Ovary (tissue), 9 donors: ENCODE results near the gene HIVEP1. TPM values are rescaled to one million over a fixed set of nuclear protein-coding genes. Genes with fewer than 3 reads are reported as not detected.

ENCODE experiments used
- DNase-seq, 5 donors: peaks; one replicate each; pipeline ENCODE4 v3.0.0-alpha.2; 2019 to 2020
- H3K27ac ChIP-seq, 2 donors: fragments of 200-600 bp; one replicate each; pipeline versions ENCODE4 v1.5.1 to v1.8.0; 2019 to 2022
- H3K27me3 ChIP-seq: fragments of 200-600 bp; one replicate; pipeline ENCODE4 v1.8.0; 2022
- H3K36me3 ChIP-seq: fragments of 200-600 bp; sonication (generic); one replicate; pipeline ENCODE4 v1.5.1; 2019
- H3K4me1 ChIP-seq: one replicate; pipeline ENCODE4 v1.8.1; 2013; ENCODE audit warnings: mild to moderate bottlenecking, moderate library complexity; ENCODE audit not compliant: insufficient read depth
- H3K4me3 ChIP-seq: fragments of 200-600 bp; sonication (generic); one replicate; pipeline ENCODE4 v1.5.1; 2017
- H3K9me3 ChIP-seq, 2 donors: fragments of 200-600 bp in 1 of 2; sonication (generic) in 1 of 2; one replicate each; pipeline versions ENCODE4 v1.5.1 to v1.8.1; 2013 to 2019; ENCODE audit warnings: mild to moderate bottlenecking in 1 of 2, moderate library complexity in 1 of 2
- EP300 ChIP-seq: sonication (generic); formaldehyde crosslinking; IDR thresholded peaks from one replicate; pipeline ENCODE4 v1.6.1; 2017; ENCODE audit warnings: antibody characterized with exemption
- POLR2A ChIP-seq: fragments of 450-650 bp; IDR thresholded peaks from one replicate; pipeline ENCODE4 v1.6.1; 2017; ENCODE audit warnings: antibody characterized with exemption, mild to moderate bottlenecking, moderate library complexity
- WGBS, 3 donors: extraction: QIAGEN DNeasy Blood & Tissue Kit in 1 of 3; methylation state at CpG; one replicate each; pipeline versions ENCODE4 v1.1.5 to v1.1.7; 2013 to 2017; 5-methylcytosine and 5-hydroxymethylcytosine counted together
- intact Hi-C, 4 donors: fragments of 100-400 bp; cut with DNase I; formaldehyde crosslinking; loops; one replicate each; pipeline versions ENCODE4 v1.11.0 to v1.15.1; 2022 to 2023
- polyA plus RNA-seq, 2 donors: library from polyadenylated mRNA; stranded (reverse); fragments of 200-250 nt in 1 of 2; fragments of 350-450 nt in 1 of 2; fragmentation: Illumina TruSeq in 1 of 2; extraction: RNeasy Lipid Tissue Mini Kit (QIAGEN cat#74804) in 1 of 2; gene quantifications; one replicate each; pipeline ENCODE4 v1.2.3, GENCODE V29; 2013 to 2014
- total RNA-seq, 7 donors: library from RNA; depleted of rRNA in 2 of 7; stranded (reverse); fragments of >200 nt in 2 of 7; fragmentation: NEBNext Ultra II Directional in 3 of 7; extraction: Animal tissue kit (Norgen Biotek cat#: 25700) in 3 of 7; gene quantifications; one replicate each; pipeline versions ENCODE4 v1.1.0 to v1.2.4, GENCODE V29; 2016 to 2023
- TF ChIP-seq, protein P1 (sequence below), 3 donors: fragments of 450-650 bp in 2 of 3; fragments of 200-600 bp in 1 of 3; IDR thresholded peaks; one replicate each; pipeline versions ENCODE4 v1.5.1 to v1.8.0; 2016 to 2022; ENCODE audit warnings: antibody characterized with exemption in 3 of 3, mild to moderate bottlenecking in 1 of 3
- donor health status: DM: no; HTN: no; CAD: no; lungs with moderate emphysema.
- donor health status: DM: no; HTN: no; CAD: no.
- donor health status: Bipolar disorder and iron deficiency.
- donor health status: DM: yes; HTN: yes; CAD: no.
- donor health status: DM: no; HTN: no; CAD: no.
- donor health status: DM: yes; HTN: yes; CAD: no.

Gene HIVEP1
- total and polyA plus RNA-seq, 9 donors: 11.9 to 45.0 (median 27.0) TPM

DNA sequence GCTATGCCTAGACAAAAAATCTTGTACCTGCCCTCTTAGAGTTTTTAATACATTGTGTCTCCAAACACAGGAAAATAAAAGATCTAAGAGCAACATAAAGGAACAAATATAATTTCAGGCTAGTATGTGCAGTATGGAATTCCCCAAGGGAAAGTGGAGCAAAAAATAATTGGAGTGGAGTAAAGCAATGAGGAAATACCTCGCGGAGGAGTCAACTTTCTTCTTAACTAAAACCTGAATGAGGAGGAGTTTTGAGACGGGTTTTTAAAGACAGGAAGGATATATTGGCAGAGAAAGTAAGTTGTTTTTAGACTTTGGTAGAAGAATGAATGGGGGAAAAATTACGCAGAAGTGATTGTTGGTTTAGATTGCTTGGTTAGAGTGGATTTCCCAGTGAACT, 14.0 kb downstream of the HIVEP1 start:
- H3K9me3 ChIP-seq: no peaks in the 10 kb centered on the region
- WGBS, 3 donors: 59 to 69% (median 63%) methylated on average over 4 of the region's 4 CpGs

DNA sequence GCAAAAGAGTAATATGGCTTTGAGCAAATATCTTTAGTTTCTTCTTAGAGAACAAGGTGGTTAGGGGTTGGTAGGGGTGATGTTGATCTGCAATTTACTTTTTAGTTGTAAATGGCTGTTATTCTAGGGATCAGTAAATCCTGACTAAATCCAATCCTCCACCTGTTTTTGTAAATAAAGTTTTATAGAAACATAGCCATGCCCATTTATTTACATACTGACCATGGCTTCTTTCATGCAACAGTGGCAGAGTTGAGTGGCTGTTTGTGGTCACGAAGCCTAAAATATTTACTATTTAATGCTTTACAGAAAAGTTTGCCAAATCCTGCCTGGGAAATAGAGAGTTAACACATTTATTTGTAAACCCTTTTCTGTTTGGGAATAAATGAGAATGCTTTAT, 14.7 kb downstream of the HIVEP1 start:
- intact Hi-C loops: no loop called here
- whole genome bisulfite sequencing, 3 donors: 95 to 100% (median 98%) methylated on average over 1 of the region's 1 CpG

More for the DNA sequence above, 14.0 kb downstream of the HIVEP1 start:
- DNase-seq: no peak
- Histone ChIP-seq H3K4me3 (no peak overlapping the region), H3K36me3 (no peaks in the 10 kb centered on the region), H3K4me1 (peaks cover 10% of the 10 kb centered on the region), H3K27ac (no peak overlapping the region), H3K27me3 (no peaks in the 10 kb centered on the region)
- TF ChIP-seq POLR2A: no peak
- TF ChIP-seq EP300: no peak
- TF ChIP-seq, protein P1, sequence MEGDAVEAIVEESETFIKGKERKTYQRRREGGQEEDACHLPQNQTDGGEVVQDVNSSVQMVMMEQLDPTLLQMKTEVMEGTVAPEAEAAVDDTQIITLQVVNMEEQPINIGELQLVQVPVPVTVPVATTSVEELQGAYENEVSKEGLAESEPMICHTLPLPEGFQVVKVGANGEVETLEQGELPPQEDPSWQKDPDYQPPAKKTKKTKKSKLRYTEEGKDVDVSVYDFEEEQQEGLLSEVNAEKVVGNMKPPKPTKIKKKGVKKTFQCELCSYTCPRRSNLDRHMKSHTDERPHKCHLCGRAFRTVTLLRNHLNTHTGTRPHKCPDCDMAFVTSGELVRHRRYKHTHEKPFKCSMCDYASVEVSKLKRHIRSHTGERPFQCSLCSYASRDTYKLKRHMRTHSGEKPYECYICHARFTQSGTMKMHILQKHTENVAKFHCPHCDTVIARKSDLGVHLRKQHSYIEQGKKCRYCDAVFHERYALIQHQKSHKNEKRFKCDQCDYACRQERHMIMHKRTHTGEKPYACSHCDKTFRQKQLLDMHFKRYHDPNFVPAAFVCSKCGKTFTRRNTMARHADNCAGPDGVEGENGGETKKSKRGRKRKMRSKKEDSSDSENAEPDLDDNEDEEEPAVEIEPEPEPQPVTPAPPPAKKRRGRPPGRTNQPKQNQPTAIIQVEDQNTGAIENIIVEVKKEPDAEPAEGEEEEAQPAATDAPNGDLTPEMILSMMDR (IDR thresholded peaks at IDR 0.05): no peak
- intact Hi-C loops: no loop called here

DNA sequence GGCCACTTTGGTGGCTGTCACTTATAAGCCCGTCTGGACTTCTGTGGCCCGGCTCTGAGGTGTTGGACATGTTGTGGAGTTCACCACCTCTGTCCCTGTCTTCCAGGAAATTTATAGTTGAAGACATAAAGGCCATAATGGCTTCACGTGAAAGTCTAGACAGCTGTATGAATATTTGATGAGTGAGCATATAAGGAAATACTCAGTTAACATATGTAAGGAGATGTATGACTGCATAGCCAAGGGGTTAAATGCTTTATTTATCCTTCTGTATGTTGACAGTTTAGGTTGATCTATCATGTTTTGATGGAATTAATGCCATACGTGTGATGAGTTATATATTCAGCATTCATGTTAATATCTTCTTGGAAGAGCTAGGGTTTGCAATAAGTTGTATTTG, 16.1 kb downstream of the HIVEP1 start:
- no peaks in the 10 kb centered on the region for H3K27me3 ChIP-seq
- H3K36me3 ChIP-seq: no peaks in the 10 kb centered on the region
- H3K27ac ChIP-seq: no peak overlapping the region
- H3K4me3 ChIP-seq: no peak overlapping the region
- no peak for DNase-seq
- no peaks in the 10 kb centered on the region for H3K9me3 ChIP-seq
- intact Hi-C loops: no loop called here
- WGBS, 3 donors: 93 to 97% (median 94%) methylated on average over 4 of the region's 4 CpGs
- peaks cover 6% of the 10 kb centered on the region for H3K4me1 ChIP-seq
- TF ChIP-seq, protein P1 (IDR thresholded peaks at IDR 0.05): no peak
- TF ChIP-seq POLR2A: no peak
- TF ChIP-seq EP300: no peak

More for the DNA sequence above, 14.7 kb downstream of the HIVEP1 start:
- Histone ChIP-seq H3K9me3 (no peaks in the 10 kb centered on the region), H3K36me3 (no peaks in the 10 kb centered on the region), H3K4me1 (peaks cover 6% of the 10 kb centered on the region), H3K27me3 (no peaks in the 10 kb centered on the region), H3K27ac (no peak overlapping the region), H3K4me3 (no peak overlapping the region)
- no peak for DNase-seq
- TF ChIP-seq EP300 (no peak), POLR2A (no peak)
- TF ChIP-seq, protein P1 (IDR thresholded peaks at IDR 0.05): no peak

DNA sequence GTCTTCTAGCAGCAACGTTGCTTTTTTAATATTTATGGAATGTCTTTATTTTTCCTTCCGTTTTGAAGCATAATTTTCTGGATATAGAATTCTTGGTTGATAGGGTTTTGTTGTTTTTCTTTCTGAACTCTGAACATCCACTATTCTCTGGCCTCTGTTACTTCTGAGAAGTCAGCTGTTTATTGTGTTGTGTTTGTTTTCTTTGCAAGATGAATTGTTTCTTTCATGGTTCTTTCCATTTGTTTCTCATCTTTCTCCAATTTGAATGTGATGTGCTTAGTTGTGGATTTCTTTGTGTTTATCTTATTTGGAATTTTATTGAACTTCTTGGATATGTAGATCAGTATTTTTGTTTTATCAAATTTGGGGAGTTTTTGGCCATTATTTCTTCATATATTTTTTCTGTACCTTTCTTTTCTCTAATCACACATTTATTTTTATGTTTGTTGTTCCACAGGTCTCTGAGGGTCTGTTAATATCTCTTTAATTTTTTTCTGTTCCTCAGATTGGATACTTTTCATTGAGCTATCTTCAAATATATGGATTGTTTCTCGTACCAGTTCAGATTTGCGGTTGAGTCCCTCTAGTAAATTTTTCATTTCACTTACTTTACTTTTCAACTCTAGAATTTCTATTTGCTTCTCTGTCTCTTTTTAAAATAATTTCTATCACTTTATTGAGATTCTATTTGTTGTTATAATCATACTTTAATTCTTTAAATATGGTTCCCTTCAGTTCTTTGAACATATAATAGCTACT, 18.0 kb downstream of the HIVEP1 start:
- WGBS, 3 donors: 93 to 99% (median 94%) methylated on average over 4 of the region's 4 CpGs
- intact Hi-C loops: no loop called here

More for the DNA sequence above, 18.0 kb downstream of the HIVEP1 start:
- Histone ChIP-seq H3K4me3 (no peak overlapping the region), H3K27me3 (no peaks in the 10 kb centered on the region), H3K27ac (no peak overlapping the region), H3K36me3 (no peaks in the 10 kb centered on the region), H3K4me1 (peaks cover 5% of the 10 kb centered on the region), H3K9me3 (no peaks in the 10 kb centered on the region)
- TF ChIP-seq, protein P1 (IDR thresholded peaks at IDR 0.05): no peak
- TF ChIP-seq EP300 (no peak), POLR2A (no peak)
- no peak for DNase-seq
